ENCODE results near the gene WLS. TPM values are rescaled to one million over a fixed set of nuclear protein-coding genes. Genes with fewer than 3 reads are reported as not detected.

Gene WLS
- total and polyA plus RNA-seq, 2 experiments from 2014 or later = 0.87 to 1.2 TPM

DNA sequence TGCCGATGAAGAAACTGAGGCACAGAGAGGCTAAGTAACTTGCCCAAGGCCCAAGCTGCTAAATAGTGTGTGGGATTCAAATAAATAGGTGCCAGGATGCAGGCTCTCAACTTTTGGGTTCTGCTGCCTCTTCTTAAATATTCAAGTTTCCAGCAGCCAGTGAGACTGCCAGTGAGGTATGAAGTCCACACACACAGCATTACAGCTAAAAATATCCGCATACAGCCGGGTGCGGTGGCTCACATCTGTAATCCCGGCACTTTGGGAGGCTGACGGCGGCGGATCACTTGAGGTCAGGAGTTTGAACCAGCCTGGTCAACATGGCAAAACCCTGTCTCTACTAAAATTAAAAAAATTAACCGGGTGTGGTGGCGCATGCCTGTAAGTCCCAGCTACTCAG lies 103.5 kb downstream of the WLS start:
- Histone ChIP-seq H3K9me2 (ENCODE audit: insufficient read depth) (peaks cover 3% of the 10 kb centered on the region; the same call in 1 of the 2 replicates), H3K36me3 (ENCODE audit: insufficient read depth) (no peaks in the 10 kb centered on the region), H3K4me1 (ENCODE audit: insufficient read depth) (no peaks in the 10 kb centered on the region), H3K4me2 (no peak overlapping the region), H3K79me2 (replicated peaks; ENCODE audit: insufficient read depth) (no peaks in the 10 kb centered on the region), H3K27me3 (ENCODE audit: insufficient read depth) (no peaks in the 10 kb centered on the region), H3K4me3 (no peak overlapping the region), H3K27ac (ENCODE audit: low read depth) (no peak overlapping the region), H4K20me1 (replicated peaks; ENCODE audit: insufficient read depth) (no peaks in the 10 kb centered on the region), H2AFZ (no peak overlapping the region), H3F3A (replicated peaks; ENCODE audit: low read depth) (no peaks in the 10 kb centered on the region)
- H3K27me3 Mint-ChIP-seq (ENCODE audit: insufficient read depth, low read depth, poor library complexity) = peaks cover 2% of the 10 kb centered on the region
- H3K9me3 Mint-ChIP-seq = no peaks in the 10 kb centered on the region
- no peak overlapping the region for H3K27ac Mint-ChIP-seq
- TF ChIP-seq JUNB (IDR thresholded peaks at IDR 0.05; ENCODE audit: unreplicated experiment) = no peak
- TF ChIP-seq, protein P1, sequence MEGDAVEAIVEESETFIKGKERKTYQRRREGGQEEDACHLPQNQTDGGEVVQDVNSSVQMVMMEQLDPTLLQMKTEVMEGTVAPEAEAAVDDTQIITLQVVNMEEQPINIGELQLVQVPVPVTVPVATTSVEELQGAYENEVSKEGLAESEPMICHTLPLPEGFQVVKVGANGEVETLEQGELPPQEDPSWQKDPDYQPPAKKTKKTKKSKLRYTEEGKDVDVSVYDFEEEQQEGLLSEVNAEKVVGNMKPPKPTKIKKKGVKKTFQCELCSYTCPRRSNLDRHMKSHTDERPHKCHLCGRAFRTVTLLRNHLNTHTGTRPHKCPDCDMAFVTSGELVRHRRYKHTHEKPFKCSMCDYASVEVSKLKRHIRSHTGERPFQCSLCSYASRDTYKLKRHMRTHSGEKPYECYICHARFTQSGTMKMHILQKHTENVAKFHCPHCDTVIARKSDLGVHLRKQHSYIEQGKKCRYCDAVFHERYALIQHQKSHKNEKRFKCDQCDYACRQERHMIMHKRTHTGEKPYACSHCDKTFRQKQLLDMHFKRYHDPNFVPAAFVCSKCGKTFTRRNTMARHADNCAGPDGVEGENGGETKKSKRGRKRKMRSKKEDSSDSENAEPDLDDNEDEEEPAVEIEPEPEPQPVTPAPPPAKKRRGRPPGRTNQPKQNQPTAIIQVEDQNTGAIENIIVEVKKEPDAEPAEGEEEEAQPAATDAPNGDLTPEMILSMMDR (conservative IDR thresholded peaks at IDR 0.05; ENCODE audit: low read depth in 2 of 2) = no peak
- TF ChIP-seq CREB1 (CRISPR knock-in tag; IDR thresholded peaks at IDR 0.05; ENCODE audit: low read depth) = no peak
- TF ChIP-seq, protein P2, sequence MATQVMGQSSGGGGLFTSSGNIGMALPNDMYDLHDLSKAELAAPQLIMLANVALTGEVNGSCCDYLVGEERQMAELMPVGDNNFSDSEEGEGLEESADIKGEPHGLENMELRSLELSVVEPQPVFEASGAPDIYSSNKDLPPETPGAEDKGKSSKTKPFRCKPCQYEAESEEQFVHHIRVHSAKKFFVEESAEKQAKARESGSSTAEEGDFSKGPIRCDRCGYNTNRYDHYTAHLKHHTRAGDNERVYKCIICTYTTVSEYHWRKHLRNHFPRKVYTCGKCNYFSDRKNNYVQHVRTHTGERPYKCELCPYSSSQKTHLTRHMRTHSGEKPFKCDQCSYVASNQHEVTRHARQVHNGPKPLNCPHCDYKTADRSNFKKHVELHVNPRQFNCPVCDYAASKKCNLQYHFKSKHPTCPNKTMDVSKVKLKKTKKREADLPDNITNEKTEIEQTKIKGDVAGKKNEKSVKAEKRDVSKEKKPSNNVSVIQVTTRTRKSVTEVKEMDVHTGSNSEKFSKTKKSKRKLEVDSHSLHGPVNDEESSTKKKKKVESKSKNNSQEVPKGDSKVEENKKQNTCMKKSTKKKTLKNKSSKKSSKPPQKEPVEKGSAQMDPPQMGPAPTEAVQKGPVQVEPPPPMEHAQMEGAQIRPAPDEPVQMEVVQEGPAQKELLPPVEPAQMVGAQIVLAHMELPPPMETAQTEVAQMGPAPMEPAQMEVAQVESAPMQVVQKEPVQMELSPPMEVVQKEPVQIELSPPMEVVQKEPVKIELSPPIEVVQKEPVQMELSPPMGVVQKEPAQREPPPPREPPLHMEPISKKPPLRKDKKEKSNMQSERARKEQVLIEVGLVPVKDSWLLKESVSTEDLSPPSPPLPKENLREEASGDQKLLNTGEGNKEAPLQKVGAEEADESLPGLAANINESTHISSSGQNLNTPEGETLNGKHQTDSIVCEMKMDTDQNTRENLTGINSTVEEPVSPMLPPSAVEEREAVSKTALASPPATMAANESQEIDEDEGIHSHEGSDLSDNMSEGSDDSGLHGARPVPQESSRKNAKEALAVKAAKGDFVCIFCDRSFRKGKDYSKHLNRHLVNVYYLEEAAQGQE (IDR thresholded peaks at IDR 0.05; ENCODE audit: unreplicated experiment) = no peak
- no peak for TF ChIP-seq ZNF331 (CRISPR knock-in tag; IDR thresholded peaks at IDR 0.05; ENCODE audit: low read depth)
- no peak for TF ChIP-seq EZH2phosphoT487 (IDR thresholded peaks at IDR 0.05; ENCODE audit: unreplicated experiment)
- TF ChIP-seq EZH2 (IDR thresholded peaks at IDR 0.05; ENCODE audit: low read depth, unreplicated experiment) = no peak
- TF ChIP-seq STAT1 (IDR thresholded peaks at IDR 0.05; ENCODE audit: unreplicated experiment) = no peak
- TF ChIP-seq POLR2AphosphoS5 (IDR thresholded peaks at IDR 0.05; ENCODE audit: low read depth) = no peak
- TF ChIP-seq ZNF114 (CRISPR knock-in tag; IDR thresholded peaks at IDR 0.05) = no peak
- no peak for TF ChIP-seq NANOG (IDR thresholded peaks at IDR 0.05; ENCODE audit: borderline replicate concordance)
- TF ChIP-seq, protein P3, sequence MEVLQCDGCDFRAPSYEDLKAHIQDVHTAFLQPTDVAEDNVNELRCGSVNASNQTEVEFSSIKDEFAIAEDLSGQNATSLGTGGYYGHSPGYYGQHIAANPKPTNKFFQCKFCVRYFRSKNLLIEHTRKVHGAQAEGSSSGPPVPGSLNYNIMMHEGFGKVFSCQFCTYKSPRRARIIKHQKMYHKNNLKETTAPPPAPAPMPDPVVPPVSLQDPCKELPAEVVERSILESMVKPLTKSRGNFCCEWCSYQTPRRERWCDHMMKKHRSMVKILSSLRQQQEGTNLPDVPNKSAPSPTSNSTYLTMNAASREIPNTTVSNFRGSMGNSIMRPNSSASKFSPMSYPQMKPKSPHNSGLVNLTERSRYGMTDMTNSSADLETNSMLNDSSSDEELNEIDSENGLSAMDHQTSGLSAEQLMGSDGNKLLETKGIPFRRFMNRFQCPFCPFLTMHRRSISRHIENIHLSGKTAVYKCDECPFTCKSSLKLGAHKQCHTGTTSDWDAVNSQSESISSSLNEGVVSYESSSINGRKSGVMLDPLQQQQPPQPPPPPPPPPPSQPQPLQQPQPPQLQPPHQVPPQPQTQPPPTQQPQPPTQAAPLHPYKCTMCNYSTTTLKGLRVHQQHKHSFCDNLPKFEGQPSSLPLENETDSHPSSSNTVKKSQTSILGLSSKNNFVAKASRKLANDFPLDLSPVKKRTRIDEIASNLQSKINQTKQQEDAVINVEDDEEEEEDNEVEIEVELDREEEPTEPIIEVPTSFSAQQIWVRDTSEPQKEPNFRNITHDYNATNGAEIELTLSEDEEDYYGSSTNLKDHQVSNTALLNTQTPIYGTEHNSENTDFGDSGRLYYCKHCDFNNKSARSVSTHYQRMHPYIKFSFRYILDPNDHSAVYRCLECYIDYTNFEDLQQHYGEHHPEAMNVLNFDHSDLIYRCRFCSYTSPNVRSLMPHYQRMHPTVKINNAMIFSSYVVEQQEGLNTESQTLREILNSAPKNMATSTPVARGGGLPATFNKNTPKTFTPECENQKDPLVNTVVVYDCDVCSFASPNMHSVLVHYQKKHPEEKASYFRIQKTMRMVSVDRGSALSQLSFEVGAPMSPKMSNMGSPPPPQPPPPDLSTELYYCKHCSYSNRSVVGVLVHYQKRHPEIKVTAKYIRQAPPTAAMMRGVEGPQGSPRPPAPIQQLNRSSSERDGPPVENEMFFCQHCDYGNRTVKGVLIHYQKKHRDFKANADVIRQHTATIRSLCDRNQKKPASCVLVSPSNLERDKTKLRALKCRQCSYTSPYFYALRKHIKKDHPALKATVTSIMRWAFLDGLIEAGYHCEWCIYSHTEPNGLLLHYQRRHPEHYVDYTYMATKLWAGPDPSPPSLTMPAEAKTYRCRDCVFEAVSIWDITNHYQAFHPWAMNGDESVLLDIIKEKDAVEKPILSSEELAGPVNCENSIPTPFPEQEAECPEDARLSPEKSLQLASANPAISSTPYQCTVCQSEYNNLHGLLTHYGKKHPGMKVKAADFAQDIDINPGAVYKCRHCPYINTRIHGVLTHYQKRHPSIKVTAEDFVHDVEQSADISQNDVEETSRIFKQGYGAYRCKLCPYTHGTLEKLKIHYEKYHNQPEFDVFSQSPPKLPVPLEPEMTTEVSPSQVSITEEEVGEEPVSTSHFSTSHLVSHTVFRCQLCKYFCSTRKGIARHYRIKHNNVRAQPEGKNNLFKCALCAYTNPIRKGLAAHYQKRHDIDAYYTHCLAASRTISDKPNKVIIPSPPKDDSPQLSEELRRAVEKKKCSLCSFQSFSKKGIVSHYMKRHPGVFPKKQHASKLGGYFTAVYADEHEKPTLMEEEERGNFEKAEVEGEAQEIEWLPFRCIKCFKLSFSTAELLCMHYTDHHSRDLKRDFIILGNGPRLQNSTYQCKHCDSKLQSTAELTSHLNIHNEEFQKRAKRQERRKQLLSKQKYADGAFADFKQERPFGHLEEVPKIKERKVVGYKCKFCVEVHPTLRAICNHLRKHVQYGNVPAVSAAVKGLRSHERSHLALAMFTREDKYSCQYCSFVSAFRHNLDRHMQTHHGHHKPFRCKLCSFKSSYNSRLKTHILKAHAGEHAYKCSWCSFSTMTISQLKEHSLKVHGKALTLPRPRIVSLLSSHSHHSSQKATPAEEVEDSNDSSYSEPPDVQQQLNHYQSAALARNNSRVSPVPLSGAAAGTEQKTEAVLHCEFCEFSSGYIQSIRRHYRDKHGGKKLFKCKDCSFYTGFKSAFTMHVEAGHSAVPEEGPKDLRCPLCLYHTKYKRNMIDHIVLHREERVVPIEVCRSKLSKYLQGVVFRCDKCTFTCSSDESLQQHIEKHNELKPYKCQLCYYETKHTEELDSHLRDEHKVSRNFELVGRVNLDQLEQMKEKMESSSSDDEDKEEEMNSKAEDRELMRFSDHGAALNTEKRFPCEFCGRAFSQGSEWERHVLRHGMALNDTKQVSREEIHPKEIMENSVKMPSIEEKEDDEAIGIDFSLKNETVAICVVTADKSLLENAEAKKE (CRISPR knock-in tag; IDR thresholded peaks at IDR 0.05) = no peak
- TF ChIP-seq, protein P4, sequence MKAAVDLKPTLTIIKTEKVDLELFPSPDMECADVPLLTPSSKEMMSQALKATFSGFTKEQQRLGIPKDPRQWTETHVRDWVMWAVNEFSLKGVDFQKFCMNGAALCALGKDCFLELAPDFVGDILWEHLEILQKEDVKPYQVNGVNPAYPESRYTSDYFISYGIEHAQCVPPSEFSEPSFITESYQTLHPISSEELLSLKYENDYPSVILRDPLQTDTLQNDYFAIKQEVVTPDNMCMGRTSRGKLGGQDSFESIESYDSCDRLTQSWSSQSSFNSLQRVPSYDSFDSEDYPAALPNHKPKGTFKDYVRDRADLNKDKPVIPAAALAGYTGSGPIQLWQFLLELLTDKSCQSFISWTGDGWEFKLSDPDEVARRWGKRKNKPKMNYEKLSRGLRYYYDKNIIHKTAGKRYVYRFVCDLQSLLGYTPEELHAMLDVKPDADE (IDR thresholded peaks at IDR 0.05) = no peak
- ATAC-seq (no peak), DNase-seq (ENCODE audit: low spot score) (no peak)
- no peak overlapping the region for H3K4me3 Mint-ChIP-seq
- H3K36me3 Mint-ChIP-seq (ENCODE audit: low read depth) = no peaks in the 10 kb centered on the region
- H3K4me1 Mint-ChIP-seq = peaks cover 8% of the 10 kb centered on the region; the same call in 2 of the 3 replicates
